Activated T-cell treated with anti-CD3 and anti-CD28 coated beads, Interleukin-2, amount 50 U/mL, for 4 hours (primary cell): ENCODE measurements around the gene IFNA5. TPM values are rescaled to one million over a fixed set of nuclear protein-coding genes. Genes with fewer than 3 reads are reported as not detected.

Source experiments
- ATAC-seq, 2 donors: fragments of 200-7000 bp; cut with Tn5 transposase; one replicate each; pipeline ENCODE4 v1.10.0; 2021
- DNase-seq: peaks from one replicate; pipeline ENCODE4 v3.0.0-alpha.2; 2020
- H3K27me3 Mint-ChIP-seq: one replicate; pipeline ENCODE4 v1.8.0; 2021; ENCODE audit warnings: low read depth, mixed read lengths
- H3K36me3 Mint-ChIP-seq: one replicate; pipeline ENCODE4 v1.8.0; 2022; ENCODE audit warnings: mixed read lengths; ENCODE audit not compliant: insufficient read depth
- H3K4me1 Mint-ChIP-seq: one replicate; pipeline ENCODE4 v1.8.0; 2021; ENCODE audit warnings: low read depth, mixed read lengths
- H3K4me3 Mint-ChIP-seq: one replicate; pipeline ENCODE4 v1.8.0; 2021; ENCODE audit warnings: mild to moderate bottlenecking, moderate library complexity, mixed read lengths
- H3K9me3 Mint-ChIP-seq: one replicate; pipeline ENCODE4 v1.8.0; 2021; ENCODE audit warnings: mixed read lengths
- total RNA-seq, 3 donors: library from RNA; stranded (reverse); gene quantifications; one replicate each; pipeline ENCODE4 v1.2.1, GENCODE V29; 2021

IFNA5 gene
- total RNA-seq: not detected

- peaks cover 40% of the 10 kb centered on the region for H3K27me3 Mint-ChIP-seq
- DNase-seq (no peak), ATAC-seq (no peak)
- H3K36me3 Mint-ChIP-seq: no peaks in the 10 kb centered on the region
- no peaks in the 10 kb centered on the region for H3K9me3 Mint-ChIP-seq
- H3K4me1 Mint-ChIP-seq: no peaks in the 10 kb centered on the region
- no peak within 1 kb of the TSS for H3K4me3 Mint-ChIP-seq
Observed at GRCh38 chr9:21305213-21305612, at the start of gene IFNA5. IFNA5 (minus strand) TSS chr9:21305313; CDS start chr9:21305256, 57 bp downstream.

- peaks cover 5% of the 10 kb centered on the region for H3K9me3 Mint-ChIP-seq
Observed at GRCh38 chr9:21350787-21351186, 45.7 kb upstream of the IFNA5 start, which contains the start of gene IFNA6. IFNA6 (minus strand) TSS chr9:21350887; CDS start chr9:21350887, 0 bp downstream.

DNA sequence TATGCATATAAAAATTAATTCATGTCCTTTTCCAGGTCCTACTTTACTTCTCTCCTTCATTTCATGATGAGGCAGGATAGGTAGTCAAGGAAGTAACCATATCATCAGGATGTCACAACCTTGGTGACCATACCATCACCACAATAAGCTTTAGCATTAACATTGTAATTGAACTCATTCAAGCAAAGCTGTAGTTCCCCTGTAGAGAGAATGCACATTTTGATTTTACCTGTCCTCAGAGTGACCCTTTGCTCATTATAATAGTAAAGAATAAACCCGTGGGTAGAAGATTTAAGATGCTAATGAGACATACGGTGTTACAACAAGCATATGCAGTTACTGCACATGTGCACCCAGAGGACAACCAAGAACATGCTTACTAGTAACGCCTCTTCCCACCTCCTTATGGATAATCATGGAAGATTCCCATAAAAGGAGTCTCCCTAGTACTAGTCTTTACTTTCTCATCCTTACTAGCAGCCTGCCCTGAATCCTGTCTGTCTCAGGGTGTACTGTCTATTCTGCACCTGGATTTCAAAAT, 43.4 kb upstream of the IFNA5 start:
- Mint-ChIP-seq H3K36me3 (no peaks in the 10 kb centered on the region), H3K27me3 (peaks cover 36% of the 10 kb centered on the region), H3K4me1 (no peaks in the 10 kb centered on the region), H3K9me3 (peaks cover 3% of the 10 kb centered on the region), H3K4me3 (no peak overlapping the region)
- DNase-seq: no peak
- ATAC-seq: no peak

More at GRCh38 chr9:21350787-21351186, 45.7 kb upstream of the IFNA5 start, which contains the start of gene IFNA6:
- no peaks in the 10 kb centered on the region for H3K4me1 Mint-ChIP-seq
- ATAC-seq: no peak
- peaks cover 2% of the 10 kb centered on the region for H3K36me3 Mint-ChIP-seq
- peaks cover 21% of the 10 kb centered on the region for H3K27me3 Mint-ChIP-seq
- no peak for DNase-seq
- H3K4me3 Mint-ChIP-seq: no peak within 1 kb of the TSS

GRCh38 chr9:21340735-21341134, 35.6 kb upstream of the IFNA5 start:
- Mint-ChIP-seq H3K9me3 (peaks cover 3% of the 10 kb centered on the region), H3K4me1 (peaks cover 6% of the 10 kb centered on the region), H3K27me3 (peaks cover 44% of the 10 kb centered on the region), H3K36me3 (no peaks in the 10 kb centered on the region), H3K4me3 (no peak overlapping the region)
- DNase-seq (no peak), ATAC-seq (no peak)

- Mint-ChIP-seq H3K4me1 (peaks cover 36% of the 10 kb centered on the region), H3K9me3 (no peaks in the 10 kb centered on the region), H3K4me3 (peak overlapping the region; percentile 90), H3K27me3 (peaks cover 7% of the 10 kb centered on the region), H3K36me3 (peaks cover 18% of the 10 kb centered on the region)
- DNase-seq (no peak), ATAC-seq (no peak)
Observed at GRCh38 chr9:21336457-21336856, 31.3 kb upstream of the IFNA5 start.

DNA sequence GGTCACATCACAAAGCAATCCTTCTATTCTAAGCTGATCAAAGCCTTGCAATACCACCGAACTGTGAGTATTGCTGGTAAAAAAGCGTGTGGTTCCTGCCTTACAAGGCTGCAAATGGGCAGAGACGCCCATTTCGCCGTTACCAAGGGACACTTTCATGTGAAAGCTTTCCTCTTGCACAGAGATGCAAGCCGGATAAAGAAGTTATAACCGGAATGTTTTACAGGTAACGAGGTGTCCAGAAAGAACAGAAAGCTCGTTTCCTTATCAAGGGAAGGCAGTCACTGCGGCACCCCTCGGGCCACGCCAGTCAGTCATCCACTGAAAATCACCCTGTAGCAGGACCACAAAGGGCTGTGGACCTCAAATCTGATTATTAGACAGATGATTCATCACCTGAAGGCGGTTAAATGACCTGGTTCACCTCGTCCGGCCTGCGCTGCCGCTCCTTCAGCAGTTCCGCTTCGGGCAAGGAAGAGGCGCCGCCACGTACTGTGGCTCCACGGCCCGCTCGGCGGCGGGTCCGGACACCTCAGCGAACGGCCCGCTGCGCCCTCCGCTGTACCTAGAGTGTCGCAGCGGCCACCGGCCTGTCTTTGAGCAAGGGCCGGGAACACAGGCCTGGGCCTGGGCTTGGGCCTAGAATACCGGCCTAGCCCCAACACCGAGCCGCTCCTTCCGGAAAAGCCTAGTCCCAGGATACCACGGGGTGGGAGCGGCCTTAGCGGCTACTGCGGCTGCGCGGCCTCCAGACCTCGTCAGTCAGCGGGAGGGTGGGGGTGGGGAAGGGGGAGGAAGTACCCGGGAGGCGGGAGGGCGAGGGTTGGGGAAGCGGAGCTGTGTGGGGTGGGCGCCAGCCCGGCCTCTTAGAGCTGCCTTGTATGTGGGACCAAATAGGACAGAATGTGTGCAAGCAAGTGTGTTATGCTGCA, 29.9 kb upstream of the IFNA5 start, which contains the start of gene KLHL9:
Gene KLHL9, minus strand, starts transcription at position 704 of the 932 bp plus-strand sequence. Its CDS starts 545 bp downstream, at position 159.
- DNase-seq: peak; percentile 82
- H3K4me1 Mint-ChIP-seq: peaks cover 49% of the 10 kb centered on the region
- peak within 1 kb of the TSS; percentile 90 for H3K4me3 Mint-ChIP-seq
- peak; percentile 89 to 92 for ATAC-seq
- peaks cover 22% of the 10 kb centered on the region for H3K36me3 Mint-ChIP-seq
- H3K27me3 Mint-ChIP-seq: peaks cover 1% of the 10 kb centered on the region
- no peaks in the 10 kb centered on the region for H3K9me3 Mint-ChIP-seq

DNA sequence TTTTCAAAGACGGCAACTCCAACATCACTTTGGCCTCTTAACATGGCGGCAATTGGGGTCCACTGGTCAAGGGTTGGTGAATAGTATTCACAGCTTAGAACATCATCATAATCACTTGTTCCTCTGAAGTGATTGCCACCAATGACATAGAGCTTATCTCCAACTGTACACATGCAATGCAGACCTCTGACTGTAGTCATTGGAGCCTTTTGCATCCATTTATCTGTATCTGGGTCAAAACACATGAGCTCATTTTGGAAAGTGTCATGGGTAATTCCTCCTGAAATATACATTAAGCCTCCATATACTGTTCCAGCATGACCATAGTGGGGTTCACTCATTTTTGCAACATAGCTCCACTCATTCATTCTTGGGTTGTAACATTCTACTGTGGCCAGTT, 28.1 kb upstream of the IFNA5 start:
- no peaks in the 10 kb centered on the region for H3K9me3 Mint-ChIP-seq

GRCh38 chr9:21331676-21332402, 26.7 kb upstream of the IFNA5 start:
- H3K4me1 Mint-ChIP-seq: peaks cover 66% of the 10 kb centered on the region
- peaks cover 22% of the 10 kb centered on the region for H3K36me3 Mint-ChIP-seq
- peak overlapping the region; percentile 90 for H3K4me3 Mint-ChIP-seq
- no peaks in the 10 kb centered on the region for H3K27me3 Mint-ChIP-seq
- no peak for DNase-seq
- ATAC-seq: no peak
- no peaks in the 10 kb centered on the region for H3K9me3 Mint-ChIP-seq

More for the DNA sequence above, 28.1 kb upstream of the IFNA5 start:
- Mint-ChIP-seq H3K27me3 (peaks cover 1% of the 10 kb centered on the region), H3K4me1 (peaks cover 57% of the 10 kb centered on the region), H3K36me3 (peaks cover 22% of the 10 kb centered on the region), H3K4me3 (peak overlapping the region; percentile 90)
- ATAC-seq (no peak), DNase-seq (no peak)

GRCh38 chr9:21326526-21327139, 21.5 kb upstream of the IFNA5 start:
- no peaks in the 10 kb centered on the region for H3K9me3 Mint-ChIP-seq
- DNase-seq (no peak), ATAC-seq (peak; percentile 85 to 88)
- no peak overlapping the region for H3K4me3 Mint-ChIP-seq
- H3K4me1 Mint-ChIP-seq: peaks cover 41% of the 10 kb centered on the region
- H3K27me3 Mint-ChIP-seq: no peaks in the 10 kb centered on the region
- peaks cover 22% of the 10 kb centered on the region for H3K36me3 Mint-ChIP-seq

GRCh38 chr9:21324047-21324446, 18.9 kb upstream of the IFNA5 start:
- H3K4me3 Mint-ChIP-seq: no peak overlapping the region
- H3K9me3 Mint-ChIP-seq: no peaks in the 10 kb centered on the region
- peaks cover 22% of the 10 kb centered on the region for H3K4me1 Mint-ChIP-seq
- H3K36me3 Mint-ChIP-seq: peaks cover 21% of the 10 kb centered on the region
- H3K27me3 Mint-ChIP-seq: no peaks in the 10 kb centered on the region
- ATAC-seq (no peak), DNase-seq (no peak)

DNA sequence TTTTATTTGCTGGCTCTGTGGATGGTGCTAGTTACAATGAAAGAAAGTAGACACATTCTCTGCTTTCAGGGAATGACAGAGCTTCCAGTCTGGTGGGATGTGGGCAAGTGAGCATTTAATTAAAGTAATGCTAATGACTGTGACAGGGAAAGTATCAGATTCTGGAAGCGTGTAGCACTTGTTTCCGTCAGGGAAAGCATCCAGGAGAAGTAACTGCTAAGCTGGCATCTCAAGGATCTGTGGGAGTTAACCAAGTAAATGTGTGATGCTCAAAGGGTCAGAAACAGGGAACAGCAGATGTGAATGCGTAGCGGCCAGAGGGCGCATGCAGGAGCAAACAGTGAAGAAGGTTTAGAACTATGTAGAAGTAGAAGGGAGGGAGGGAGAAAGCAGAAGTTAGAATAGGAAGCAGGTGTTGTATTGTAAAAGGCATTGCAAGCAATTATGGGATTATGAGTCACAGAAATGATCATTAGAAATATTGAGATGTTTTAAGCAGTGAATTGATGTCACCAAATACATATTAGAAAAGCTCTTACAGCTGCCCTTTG, 17.9 kb upstream of the IFNA5 start:
- ATAC-seq: no peak
- no peak for DNase-seq
- H3K36me3 Mint-ChIP-seq: peaks cover 21% of the 10 kb centered on the region
- peaks cover 18% of the 10 kb centered on the region for H3K4me1 Mint-ChIP-seq
- no peak overlapping the region for H3K4me3 Mint-ChIP-seq
- no peaks in the 10 kb centered on the region for H3K9me3 Mint-ChIP-seq
- no peaks in the 10 kb centered on the region for H3K27me3 Mint-ChIP-seq

- DNase-seq: no peak
- Mint-ChIP-seq H3K9me3 (no peaks in the 10 kb centered on the region), H3K4me1 (peaks cover 4% of the 10 kb centered on the region), H3K27me3 (no peaks in the 10 kb centered on the region), H3K36me3 (peaks cover 16% of the 10 kb centered on the region), H3K4me3 (no peak overlapping the region)
- no peak for ATAC-seq
Observed at GRCh38 chr9:21320465-21320864, 15.4 kb upstream of the IFNA5 start.

GRCh38 chr9:21317956-21318923, 13.1 kb upstream of the IFNA5 start:
- Mint-ChIP-seq H3K4me1 (peaks cover 2% of the 10 kb centered on the region), H3K9me3 (no peaks in the 10 kb centered on the region), H3K36me3 (peaks cover 10% of the 10 kb centered on the region), H3K4me3 (no peak overlapping the region), H3K27me3 (no peaks in the 10 kb centered on the region)
- peak; percentile 16 for DNase-seq
- ATAC-seq: peak; percentile 63 to 66
